Common myeloid progenitor, CD34-positive (primary cell): Measurements from ENCODE around the gene KIRREL3.

Experiments used
- CTCF ChIA-PET: fragments of 350-600 bp; sonication (Branson Sonifier 250); formaldehyde crosslinking; loops from one replicate; lab custom pipeline; 2021; ENCODE audit warnings: antibody characterized with exemption; lab: Charles Lee
- POLR2A ChIA-PET: fragments of 350-600 bp; sonication (Branson Sonifier 250); formaldehyde crosslinking; loops from one replicate; lab custom pipeline; 2021; ENCODE audit warnings: antibody characterized with exemption; lab: Charles Lee
- DNase-seq, 3 donors: peaks; one replicate each; pipeline versions ENCODE4 v3.0.0 to v3.0.0-alpha.2; 2013
- H3K27ac ChIP-seq, 2 experiments: 1 replicate in 1 of 2; 2 replicates in 1 of 2; pipeline ENCODE4 v1.7.0; 2013; ENCODE audit warnings: inconsistent platforms in 2 of 2, low read length in 2 of 2, mild to moderate bottlenecking in 2 of 2, low read depth in 1 of 2, moderate library complexity in 1 of 2; ENCODE audit not compliant: severe bottlenecking in 2 of 2, insufficient read depth in 1 of 2, poor library complexity in 1 of 2
- H3K27me3 ChIP-seq, 5 experiments: replicated peaks in 2 of 5; 1 replicate in 3 of 5; 2 replicates in 2 of 5; pipeline versions ENCODE4 v1.6.1 to v1.7.0; 2013; ENCODE audit warnings: low read length in 4 of 5, mild to moderate bottlenecking in 2 of 5, moderate library complexity in 2 of 5, inconsistent platforms in 1 of 5; ENCODE audit not compliant: insufficient read depth in 5 of 5, control insufficient read depth in 4 of 5
- H3K36me3 ChIP-seq, 4 experiments: 1 replicate in 2 of 4; 2 replicates in 2 of 4; pipeline versions ENCODE4 v1.6.1 to v1.7.0; 2013; ENCODE audit warnings: low read length in 3 of 4, control low read depth in 1 of 4, mild to moderate bottlenecking in 1 of 4; ENCODE audit not compliant: control insufficient read depth in 4 of 4, insufficient read depth in 4 of 4
- H3K4me1 ChIP-seq, 4 experiments: 1 replicate in 3 of 4; 2 replicates in 1 of 4; pipeline versions ENCODE4 v1.6.1 to v1.7.1; 2013; ENCODE audit warnings: low read length in 3 of 4, mild to moderate bottlenecking in 3 of 4, control low read depth in 1 of 4, inconsistent platforms in 1 of 4, moderate library complexity in 1 of 4; ENCODE audit not compliant: control insufficient read depth in 4 of 4, insufficient read depth in 4 of 4; ENCODE audit errors: control extremely low read depth in 1 of 4
- H3K4me3 ChIP-seq, 7 experiments: 1 replicate in 4 of 7; 2 replicates in 3 of 7; pipeline versions ENCODE4 v1.5.1 to v1.7.0; 2013; ENCODE audit warnings: mild to moderate bottlenecking in 7 of 7, low read length in 6 of 7, moderate library complexity in 6 of 7, inconsistent platforms in 2 of 7, low read depth in 2 of 7, control low read depth in 1 of 7; ENCODE audit not compliant: insufficient read depth in 4 of 7, control insufficient read depth in 1 of 7; ENCODE audit errors: extremely low read depth in 1 of 7
- H3K9me3 ChIP-seq, 5 experiments: 1 replicate in 4 of 5; 2 replicates in 1 of 5; pipeline versions ENCODE4 v1.6.1 to v1.7.1; 2013; ENCODE audit warnings: low read length in 4 of 5, mild to moderate bottlenecking in 2 of 5, inconsistent platforms in 1 of 5, low read depth in 1 of 5, moderate library complexity in 1 of 5; ENCODE audit not compliant: control insufficient read depth in 4 of 5, insufficient read depth in 2 of 5; ENCODE audit errors: control extremely low read depth in 1 of 5
- WGBS: methylation state at CpG from one replicate; pipeline ENCODE4 v1.1.5; 2013; ENCODE audit not compliant: insufficient coverage; 5-methylcytosine and 5-hydroxymethylcytosine counted together

KIRREL3 gene

DNA sequence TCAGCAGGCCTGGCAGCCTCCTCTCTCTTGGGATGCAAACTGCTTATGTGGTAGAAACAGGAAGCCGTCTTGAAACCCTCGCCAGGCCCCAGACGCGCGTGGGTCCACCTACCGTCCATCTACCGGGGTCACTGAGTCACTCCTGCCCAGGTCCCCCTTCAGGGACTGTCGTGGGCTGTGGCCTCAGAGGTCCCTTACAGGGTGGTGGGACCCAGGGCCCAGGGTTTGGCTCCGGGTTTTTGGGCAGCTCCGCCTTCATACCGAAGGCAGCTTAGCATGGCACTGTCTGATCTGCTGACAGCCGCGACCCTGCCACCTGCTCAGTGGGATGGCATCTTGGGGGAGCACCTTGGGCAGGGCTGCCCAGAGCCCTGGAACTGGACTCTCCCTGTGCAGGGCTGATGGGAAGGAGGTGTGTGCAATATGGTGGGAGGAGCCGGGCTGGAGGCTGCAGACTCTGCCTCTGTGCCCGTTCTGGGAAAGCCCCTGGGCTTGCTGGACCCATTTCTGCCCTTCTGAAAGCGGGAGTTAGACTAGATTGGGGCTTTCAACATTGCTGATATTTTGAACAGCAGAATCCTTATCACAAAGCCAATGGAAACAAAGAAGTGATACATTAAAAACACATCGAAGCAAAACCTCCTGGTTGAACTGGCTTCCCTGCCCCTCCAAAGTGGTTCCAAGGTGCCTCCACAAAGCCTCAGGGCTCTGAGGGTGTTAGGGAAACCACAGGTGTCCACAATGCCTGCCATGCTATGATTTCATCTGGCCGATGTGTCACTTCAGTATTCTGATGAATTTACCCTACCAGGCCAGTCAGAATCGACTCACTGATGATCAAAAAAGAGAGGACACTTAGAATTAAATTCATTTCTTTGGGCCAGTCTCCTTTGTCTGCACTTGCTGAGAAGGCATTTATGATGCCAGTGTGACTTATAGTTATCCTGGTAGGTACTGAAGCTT, 316.5 kb downstream of the KIRREL3 start:
- Histone ChIP-seq H3K9me3 (no peaks in the 10 kb centered on the region), H3K27me3 (peaks cover 0 to 44% (median 8%) of the 10 kb centered on the region in 5 experiments), H3K4me1 (no peaks in the 10 kb centered on the region), H3K27ac (no peak overlapping the region), H3K36me3 (no peaks in the 10 kb centered on the region), H3K4me3 (no peak overlapping the region)
- DNase-seq: no peak
- WGBS: 90% methylated on average over 14 of the region's 19 CpGs
- ChIA-PET POLR2A (no interaction called here), CTCF (no interaction called here)

DNA sequence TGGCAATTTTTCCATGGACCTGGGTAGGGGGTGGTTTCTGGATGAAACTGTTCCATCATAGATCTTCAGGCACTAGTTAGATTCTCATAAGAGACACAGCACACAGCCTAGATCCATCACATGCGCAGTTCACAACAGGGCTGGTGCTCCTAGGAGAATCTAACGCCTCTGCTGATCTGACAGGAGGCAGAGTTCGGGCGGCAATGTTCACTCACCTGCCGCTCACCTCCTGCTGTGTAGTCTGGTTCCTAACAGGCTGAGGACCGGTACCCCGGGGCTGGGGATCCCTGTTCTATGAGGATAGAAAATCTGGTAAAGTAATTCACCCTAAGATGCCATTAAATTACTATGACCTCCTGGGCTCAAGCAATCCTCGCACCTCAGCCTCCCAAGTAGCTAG, 318.0 kb downstream of the KIRREL3 start:
- whole genome bisulfite sequencing: 84% methylated on average over 6 of the region's 8 CpGs
- CTCF ChIA-PET: no interaction called here
- no peaks in the 10 kb centered on the region for H3K9me3 ChIP-seq
- H3K27ac ChIP-seq: no peak overlapping the region
- POLR2A ChIA-PET: no interaction called here
- H3K36me3 ChIP-seq: no peaks in the 10 kb centered on the region
- no peak overlapping the region for H3K4me3 ChIP-seq
- no peak for DNase-seq
- H3K27me3 ChIP-seq: peaks cover 0 to 50% (median 8%) of the 10 kb centered on the region in 5 experiments
- no peaks in the 10 kb centered on the region for H3K4me1 ChIP-seq

DNA sequence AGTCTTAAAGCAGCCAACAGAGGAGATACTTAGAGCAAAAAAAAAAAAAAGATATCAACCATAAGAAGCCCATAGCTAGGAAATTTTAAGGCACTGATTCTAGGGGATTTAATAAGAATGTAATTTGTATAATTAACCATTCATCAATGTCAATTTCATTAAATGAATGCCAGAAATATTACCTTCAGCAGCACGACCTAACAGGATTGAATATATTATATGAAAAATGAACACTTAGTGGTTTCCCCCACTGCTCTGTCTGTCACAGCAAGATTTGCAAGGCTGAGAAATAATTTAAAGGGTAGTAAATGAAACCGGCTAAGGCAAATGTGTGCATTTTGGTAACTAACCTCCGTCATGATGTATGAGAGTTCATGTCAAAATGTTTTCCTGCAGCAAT, 319.9 kb downstream of the KIRREL3 start:
- no peak overlapping the region for H3K4me3 ChIP-seq
- H3K9me3 ChIP-seq: no peaks in the 10 kb centered on the region
- H3K27me3 ChIP-seq: peaks cover 0 to 47% (median 8%) of the 10 kb centered on the region in 5 experiments
- H3K36me3 ChIP-seq: no peaks in the 10 kb centered on the region
- ChIA-PET CTCF (no interaction called here), POLR2A (no interaction called here)
- H3K27ac ChIP-seq: no peak overlapping the region
- no peak for DNase-seq
- 76% methylated on average over 2 of the region's 3 CpGs for WGBS
- H3K4me1 ChIP-seq: no peaks in the 10 kb centered on the region

DNA sequence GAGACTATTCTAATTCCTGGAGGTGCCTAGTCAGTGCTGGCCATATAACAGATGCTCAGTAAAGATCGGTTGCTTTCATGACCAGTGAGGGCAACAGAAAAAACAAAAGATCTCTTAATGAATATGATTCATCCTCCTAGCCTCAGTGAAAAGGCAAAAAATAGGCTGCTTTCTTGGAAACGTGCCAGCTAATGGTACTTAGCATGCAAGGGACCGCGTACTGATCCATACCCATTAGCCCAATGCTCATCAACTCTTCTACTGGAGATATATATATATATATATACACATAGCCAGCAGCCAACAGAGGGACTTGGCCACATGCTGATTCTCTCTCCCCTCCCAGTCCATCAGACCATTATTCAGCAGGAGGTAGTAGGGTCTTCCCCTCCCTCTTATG, 320.4 kb downstream of the KIRREL3 start:
- H3K9me3 ChIP-seq: no peaks in the 10 kb centered on the region
- ChIA-PET CTCF (no interaction called here), POLR2A (no interaction called here)
- no peak overlapping the region for H3K27ac ChIP-seq
- no peaks in the 10 kb centered on the region for H3K36me3 ChIP-seq
- no peaks in the 10 kb centered on the region for H3K4me1 ChIP-seq
- H3K27me3 ChIP-seq: peaks cover 0 to 44% (median 7%) of the 10 kb centered on the region in 5 experiments
- DNase-seq: no peak
- 83% methylated on average over 1 of the region's 4 CpGs for WGBS
- H3K4me3 ChIP-seq: no peak overlapping the region

DNA sequence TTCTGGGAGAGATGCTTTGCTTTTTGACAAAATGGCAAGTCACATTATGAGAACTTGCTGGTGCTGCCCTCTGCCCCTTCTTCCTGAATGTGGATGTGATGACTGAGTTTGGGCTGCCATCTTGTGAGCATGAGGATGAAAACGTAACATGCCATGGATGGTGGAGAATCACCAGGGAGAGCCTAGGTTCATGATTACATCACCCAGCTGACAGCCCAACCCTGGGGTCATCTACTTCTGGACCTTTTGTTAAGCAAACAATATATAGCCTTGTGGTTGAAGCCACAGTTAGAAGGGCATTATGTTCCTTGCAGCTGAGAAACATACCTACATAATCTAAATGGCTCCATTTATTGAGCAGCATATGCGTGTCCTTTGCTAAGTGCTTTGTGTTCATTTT, 321.5 kb downstream of the KIRREL3 start:
- ChIA-PET CTCF (no interaction called here), POLR2A (no interaction called here)
- no peak overlapping the region for H3K27ac ChIP-seq

DNA sequence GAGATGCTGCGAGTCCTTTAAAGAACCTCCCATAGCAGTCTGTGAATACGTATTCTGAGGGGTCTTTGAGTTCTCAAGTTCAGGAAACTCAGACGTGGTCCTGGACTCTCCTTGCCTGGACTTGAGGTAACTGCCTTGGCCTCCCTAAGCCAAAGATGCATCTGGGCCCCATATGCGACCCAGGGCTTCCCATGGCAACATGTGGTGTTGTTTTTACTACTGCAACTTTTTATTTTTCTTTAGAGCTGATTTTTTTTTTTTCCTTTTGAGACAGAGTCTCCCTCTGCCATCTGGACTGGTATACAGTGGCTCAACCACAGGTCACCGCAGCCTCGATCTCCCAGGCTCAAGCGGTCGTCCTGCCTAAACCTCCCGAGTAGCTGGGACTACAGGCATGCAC, 324.0 kb downstream of the KIRREL3 start:
- peaks cover 0 to 26% (median 2%) of the 10 kb centered on the region in 5 experiments for H3K27me3 ChIP-seq
- ChIA-PET POLR2A (no interaction called here), CTCF (no interaction called here)
- no peak overlapping the region for H3K4me3 ChIP-seq
- H3K36me3 ChIP-seq: no peaks in the 10 kb centered on the region
- H3K9me3 ChIP-seq: no peaks in the 10 kb centered on the region
- no peak for DNase-seq
- no peaks in the 10 kb centered on the region for H3K4me1 ChIP-seq
- 94% methylated on average over 8 of the region's 9 CpGs for whole genome bisulfite sequencing
- H3K27ac ChIP-seq: no peak overlapping the region

More for the DNA sequence above, 321.5 kb downstream of the KIRREL3 start:
- H3K4me1 ChIP-seq: no peaks in the 10 kb centered on the region
- no peaks in the 10 kb centered on the region for H3K36me3 ChIP-seq
- peaks cover 0 to 34% (median 0%) of the 10 kb centered on the region in 5 experiments for H3K27me3 ChIP-seq
- DNase-seq: no peak
- H3K9me3 ChIP-seq: no peaks in the 10 kb centered on the region
- H3K4me3 ChIP-seq: no peak overlapping the region
- WGBS: no CpG with 5 or more reads among the region's 2 CpGs

DNA sequence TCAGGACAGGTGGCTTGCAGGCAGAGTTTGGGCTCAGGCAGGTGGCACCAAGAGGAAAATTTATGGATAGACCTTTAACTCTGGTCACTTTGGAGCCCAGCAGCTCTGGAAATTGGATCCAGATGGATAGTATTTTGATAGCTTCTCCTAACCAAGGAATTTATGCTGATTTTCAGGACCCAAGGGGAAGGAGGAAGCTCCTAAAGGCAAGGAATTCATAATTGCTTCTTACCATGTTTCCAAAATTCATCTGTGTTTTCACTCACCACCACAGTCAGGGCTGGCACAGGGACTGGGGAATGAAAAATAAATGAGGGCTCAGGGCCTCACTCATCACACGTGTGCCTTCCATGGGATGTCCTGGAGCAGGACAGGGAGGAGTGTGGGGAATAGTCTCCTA, 327.3 kb downstream of the KIRREL3 start:
- Histone ChIP-seq H3K27me3 (peaks cover 0 to 17% (median 2%) of the 10 kb centered on the region in 5 experiments), H3K27ac (no peak overlapping the region), H3K4me3 (no peak overlapping the region), H3K9me3 (no peaks in the 10 kb centered on the region), H3K36me3 (no peaks in the 10 kb centered on the region), H3K4me1 (no peaks in the 10 kb centered on the region)
- DNase-seq: no peak
- CTCF ChIA-PET: no interaction called here
- 75% methylated on average over 1 of the region's 1 CpG for WGBS
- POLR2A ChIA-PET: no interaction called here
